H9 (cell line): Measurements from ENCODE around the gene SNN. TPM values are rescaled to one million over a fixed set of nuclear protein-coding genes. Genes with fewer than 3 reads are reported as not detected.
A peak's percentile ranks its signal among the peaks of the same experiment; 100 is the strongest.

Experiments
- DNase-seq: peaks from one replicate; pipeline ENCODE4 v3.0.0-alpha.2; 2017
- H2AFZ ChIP-seq: one replicate; pipeline ENCODE4 v1.6.1; 2013; ENCODE audit warnings: mild to moderate bottlenecking, low read length, control low read depth, moderate library complexity
- H2AK5ac ChIP-seq: 2 replicates; pipeline ENCODE4 v1.6.1; 2013; ENCODE audit warnings: low read length, control low read depth, mixed read lengths; ENCODE audit not compliant: insufficient read length
- H2BK120ac ChIP-seq: one replicate; pipeline ENCODE4 v1.6.1; 2013; ENCODE audit warnings: low read depth, mild to moderate bottlenecking, low read length, control low read depth, inconsistent platforms; ENCODE audit not compliant: poor library complexity, severe bottlenecking
- H2BK12ac ChIP-seq: 2 replicates; pipeline ENCODE4 v1.6.1; 2013; ENCODE audit warnings: low read length, control low read depth, mixed read lengths, low read depth; ENCODE audit not compliant: insufficient read length
- H2BK15ac ChIP-seq: 2 replicates; pipeline ENCODE4 v1.6.1; 2013; ENCODE audit warnings: low read depth, low read length, control low read depth
- H2BK20ac ChIP-seq: one replicate; pipeline ENCODE4 v1.6.1; 2013; ENCODE audit warnings: low read depth, mild to moderate bottlenecking, low read length, control low read depth, inconsistent platforms; ENCODE audit not compliant: poor library complexity, severe bottlenecking
- H2BK5ac ChIP-seq: 2 replicates; pipeline ENCODE4 v1.6.1; 2013; ENCODE audit warnings: low read length, control low read depth, mixed read lengths; ENCODE audit not compliant: insufficient read length
- H3K14ac ChIP-seq: 2 replicates; pipeline ENCODE4 v1.6.1; 2013; ENCODE audit warnings: low read length, control low read depth; ENCODE audit not compliant: insufficient read depth
- H3K18ac ChIP-seq: 2 replicates; pipeline ENCODE4 v1.6.1; 2013; ENCODE audit warnings: low read depth, mild to moderate bottlenecking, mixed read lengths, low read length, control low read depth; ENCODE audit not compliant: insufficient read length
- H3K23ac ChIP-seq: 2 replicates; pipeline ENCODE4 v1.6.1; 2013; ENCODE audit warnings: low read length, control low read depth, mixed read lengths, low read depth; ENCODE audit not compliant: insufficient read length
- H3K23me2 ChIP-seq: 2 replicates; pipeline ENCODE4 v1.6.1; 2013; ENCODE audit warnings: low read depth, mild to moderate bottlenecking, mixed read lengths, low read length, control low read depth; ENCODE audit not compliant: insufficient read length, poor library complexity, severe bottlenecking
- H3K27ac ChIP-seq: 2 replicates; pipeline ENCODE4 v1.5.1; 2013; ENCODE audit warnings: low read length, control low read depth, mixed read lengths, low read depth; ENCODE audit not compliant: insufficient read length
- H3K27me3 ChIP-seq: 2 replicates; pipeline ENCODE4 v1.6.1; 2013; ENCODE audit warnings: low read length, control low read depth, inconsistent platforms; ENCODE audit not compliant: insufficient read depth
- H3K4ac ChIP-seq: 2 replicates; pipeline ENCODE4 v1.6.1; 2013; ENCODE audit warnings: low read depth, mild to moderate bottlenecking, control low read depth, inconsistent platforms, low read length, moderate library complexity
- H3K4me1 ChIP-seq: 2 replicates; pipeline ENCODE4 v1.6.1; 2013; ENCODE audit warnings: low read length, control low read depth, inconsistent platforms; ENCODE audit not compliant: insufficient read depth
- H3K4me2 ChIP-seq: 2 replicates; pipeline ENCODE4 v1.6.1; 2013; ENCODE audit warnings: low read length, control low read depth, mixed read lengths; ENCODE audit not compliant: insufficient read length, insufficient read depth
- H3K56ac ChIP-seq: 2 replicates; pipeline ENCODE4 v1.6.1; 2013; ENCODE audit warnings: low read depth, mild to moderate bottlenecking, mixed read lengths, low read length, control low read depth; ENCODE audit not compliant: insufficient read length
- H3K79me1 ChIP-seq: 2 replicates; pipeline ENCODE4 v1.6.1; 2013; ENCODE audit warnings: low read depth, mild to moderate bottlenecking, moderate library complexity, low read length, control low read depth, inconsistent platforms; ENCODE audit not compliant: insufficient read depth, poor library complexity, severe bottlenecking
- H3K79me2 ChIP-seq: 2 replicates; pipeline ENCODE4 v1.6.1; 2013; ENCODE audit warnings: low read length, control low read depth, inconsistent platforms; ENCODE audit not compliant: insufficient read depth
- H3K9ac ChIP-seq: 2 replicates; pipeline ENCODE4 v1.6.1; 2013; ENCODE audit warnings: low read length, control low read depth, mixed read lengths; ENCODE audit not compliant: insufficient read length; ENCODE audit errors: extremely low read depth
- H3K9me3 ChIP-seq: one replicate; pipeline ENCODE4 v1.6.1; 2013; ENCODE audit warnings: low read depth, low read length, inconsistent platforms; ENCODE audit not compliant: control insufficient read depth
- H3T11ph ChIP-seq: one replicate; pipeline ENCODE4 v1.6.1; 2013; ENCODE audit warnings: mild to moderate bottlenecking, low read length, control low read depth, inconsistent platforms
- H4K20me1 ChIP-seq: one replicate; pipeline ENCODE4 v1.6.1; 2013; ENCODE audit not compliant: control insufficient read depth, insufficient read length, insufficient read depth
- H4K5ac ChIP-seq: 2 replicates; pipeline ENCODE4 v1.6.1; 2013; ENCODE audit warnings: low read depth, mild to moderate bottlenecking, mixed read lengths, low read length, control low read depth; ENCODE audit not compliant: insufficient read length
- H4K8ac ChIP-seq: replicated peaks from 2 replicates; pipeline ENCODE4 v1.6.1; 2013; ENCODE audit warnings: low read length, control low read depth, mixed read lengths, low read depth; ENCODE audit not compliant: insufficient read length
- H4K91ac ChIP-seq: 2 replicates; pipeline ENCODE4 v1.6.1; 2013; ENCODE audit warnings: low read depth, mild to moderate bottlenecking, moderate library complexity, mixed read lengths, low read length, control low read depth; ENCODE audit not compliant: insufficient read length
- H3K27ac Mint-ChIP-seq, 3 experiments: 2 replicates in 2 of 3; 3 replicates in 1 of 3; pipeline ENCODE4 v1.8.0; 2020 to 2021; ENCODE audit warnings: mixed read lengths in 3 of 3, mild to moderate bottlenecking in 1 of 3, moderate library complexity in 1 of 3
- H3K27me3 Mint-ChIP-seq: 2 replicates; pipeline ENCODE4 v1.8.0; 2021; ENCODE audit warnings: low read depth, mild to moderate bottlenecking, moderate library complexity, mixed read lengths
- H3K36me3 Mint-ChIP-seq, 3 experiments: 2 replicates in 2 of 3; 3 replicates in 1 of 3; pipeline ENCODE4 v1.8.0; 2020 to 2021; ENCODE audit warnings: low read depth in 3 of 3, mixed read lengths in 3 of 3; ENCODE audit not compliant: insufficient read depth in 1 of 3
- H3K4me1 Mint-ChIP-seq, 2 experiments: 2 replicates each; pipeline ENCODE4 v1.8.0; 2020; ENCODE audit warnings: mixed read lengths in 2 of 2
- H3K4me3 Mint-ChIP-seq, 2 experiments: 2 replicates in 1 of 2; 3 replicates in 1 of 2; pipeline ENCODE4 v1.8.0; 2020 to 2021; ENCODE audit warnings: mild to moderate bottlenecking in 2 of 2, mixed read lengths in 2 of 2, moderate library complexity in 1 of 2
- H3K9me3 Mint-ChIP-seq, 2 experiments: 2 replicates in 1 of 2; 3 replicates in 1 of 2; pipeline ENCODE4 v1.8.0; 2020; ENCODE audit warnings: mild to moderate bottlenecking in 2 of 2, mixed read lengths in 2 of 2, moderate library complexity in 1 of 2
- CTCF ChIP-seq: fragments of 200-600 bp; sonication (generic); conservative IDR thresholded peaks from 3 replicates; pipeline ENCODE4 v1.8.0; 2021; ENCODE audit warnings: antibody characterized with exemption, mild to moderate bottlenecking
- WGBS: extraction: QIAGEN DNeasy Blood & Tissue Kit; methylation state at CpG from one replicate; pipeline ENCODE4 v1.1.7; 2013; ENCODE audit warnings: missing lambda C conversion rate, low lambda C conversion rate, mixed read lengths; ENCODE audit not compliant: insufficient read length; ENCODE audit errors: extremely low coverage; 5-methylcytosine and 5-hydroxymethylcytosine counted together
- total RNA-seq: library from RNA; stranded (reverse); gene quantifications from 2 replicates; pipeline ENCODE4 v1.2.1, GENCODE V29; 2021

SNN gene
- total RNA-seq, 1 experiment from 2014 or later = 44.2 TPM

- Histone ChIP-seq H3K18ac (peak overlapping the region; percentile 90), H3K56ac (no peak overlapping the region), H4K91ac (no peak overlapping the region), H4K8ac (no peak overlapping the region), H2AK5ac (no peak overlapping the region), H2BK12ac (no peak overlapping the region), H3K4me1 (peaks cover 8% of the 10 kb centered on the region; the same call in 1 of the 2 replicates), H4K5ac (no peak overlapping the region), H3K4me2 (no peak overlapping the region), H3K9ac (no peak overlapping the region), H3K79me1 (no peaks in the 10 kb centered on the region), H3K23ac (no peak overlapping the region), H3T11ph (no peak overlapping the region), H3K9me3 (no peaks in the 10 kb centered on the region), H2BK15ac (no peak overlapping the region), H3K79me2 (no peaks in the 10 kb centered on the region), H3K4ac (no peak overlapping the region), H2AFZ (no peak overlapping the region), H3K23me2 (peaks cover 3% of the 10 kb centered on the region), H3K27me3 (no peaks in the 10 kb centered on the region), H3K27ac (no peak overlapping the region), H2BK120ac (no peak overlapping the region), H4K20me1 (no peaks in the 10 kb centered on the region), H2BK5ac (no peak overlapping the region), H2BK20ac (no peak overlapping the region), H3K14ac (peak overlapping the region; percentile 79)
- Mint-ChIP-seq H3K27ac (peak overlapping the region in 2 of 3 experiments; percentile 58 to 85; a peak in 2 of 7 replicates), H3K4me1 (peaks cover 35 to 41% of the 10 kb centered on the region in 2 experiments), H3K27me3 (peaks cover 3% of the 10 kb centered on the region; the same call in 1 of the 2 replicates), H3K4me3 (no peak overlapping the region), H3K36me3 (no peaks in the 10 kb centered on the region), H3K9me3 (no peaks in the 10 kb centered on the region; a peak in 1 of 5 replicates)
- DNase-seq = peak; percentile 70
- WGBS = no CpG with 5 or more reads among the region's 25 CpGs
- no peak for TF ChIP-seq CTCF
Measured at GRCh38 chr16:11639925-11640899, 28.0 kb upstream of the SNN start.
